Tibial artery (tissue), 4 donors: ENCODE data around the gene ABCC8.

Experiments
- DNase-seq, 2 donors: peaks; one replicate each; pipeline ENCODE4 v3.0.0-alpha.2; 2019
- H3K27ac ChIP-seq, 2 donors: fragments of 200-600 bp; sonication (generic) in 1 of 2; 1 replicate in 1 of 2; 2 replicates in 1 of 2; pipeline ENCODE4 v1.5.1; 2018 to 2019; ENCODE audit warnings: mild to moderate bottlenecking in 1 of 2
- H3K27me3 ChIP-seq, 2 donors: fragments of 200-600 bp; sonication (generic) in 1 of 2; one replicate each; pipeline versions ENCODE4 v1.5.1 to v1.6.0; 2016 to 2019
- H3K36me3 ChIP-seq, 3 donors: fragments of 200-600 bp; sonication (generic) in 2 of 3; one replicate each; pipeline ENCODE4 v1.5.1; 2016 to 2019; ENCODE audit warnings: mild to moderate bottlenecking in 2 of 3
- H3K4me1 ChIP-seq, 4 donors: fragments of 200-600 bp; sonication (generic) in 2 of 4; 1 replicate in 3 of 4; 2 replicates in 1 of 4; pipeline ENCODE4 v1.5.1; 2016 to 2019
- H3K4me3 ChIP-seq, 2 donors: fragments of 200-600 bp; sonication (generic) in 1 of 2; 1 replicate in 1 of 2; 2 replicates in 1 of 2; pipeline ENCODE4 v1.5.1; 2018 to 2019; ENCODE audit warnings: mild to moderate bottlenecking in 2 of 2
- H3K9me3 ChIP-seq, 3 donors: fragments of 200-600 bp; sonication (generic) in 1 of 3; one replicate each; pipeline ENCODE4 v1.5.1; 2016 to 2019
- CTCF ChIP-seq, 2 experiments: fragments of 200-600 bp in 1 of 2; fragments of 450-650 bp in 1 of 2; IDR thresholded peaks; one replicate each; pipeline ENCODE4 v1.5.1; 2017 to 2019; ENCODE audit warnings: antibody characterized with exemption in 2 of 2, mild to moderate bottlenecking in 1 of 2, moderate library complexity in 1 of 2
- intact Hi-C: fragments of 100-400 bp; cut with DNase I; formaldehyde crosslinking; loops from one replicate; pipeline ENCODE4 v1.15.0; 2023; ENCODE audit warnings: low total_unique reads

Gene ABCC8

DNA sequence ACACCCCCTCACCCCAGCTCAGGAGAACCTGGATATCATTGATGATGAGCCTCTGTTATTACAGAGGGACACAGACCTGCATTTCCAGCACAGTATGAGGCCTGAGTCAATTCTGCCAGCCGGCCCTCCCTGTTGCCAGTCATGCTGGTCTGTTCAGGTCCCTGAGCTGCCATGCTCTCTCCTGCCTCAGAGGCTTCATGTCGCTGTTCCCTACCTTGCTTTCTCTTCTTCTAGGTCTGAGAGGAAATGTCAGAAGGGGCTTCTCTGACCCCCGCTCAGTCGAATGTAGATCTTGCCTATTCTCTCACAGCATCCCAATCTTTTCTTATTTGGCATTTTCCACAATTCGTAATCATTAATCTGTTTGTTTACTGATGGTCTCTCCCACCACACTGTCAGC lies 21.8 kb upstream of the ABCC8 start:
- intact Hi-C loops = loop anchor here (5.0 kb wide), 2 partner anchors 266 to 1744 kb away; partner anchors contain the start of gene E2F8
- no peak for DNase-seq
- H3K27ac ChIP-seq = no peak overlapping the region

GRCh38 chr11:17498058-17498457 lies 21.4 kb upstream of the ABCC8 start:
- Histone ChIP-seq H3K27ac (no peak overlapping the region), H3K4me1 (no peaks in the 10 kb centered on the region), H3K36me3 (no peaks in the 10 kb centered on the region), H3K4me3 (no peak overlapping the region), H3K9me3 (no peaks in the 10 kb centered on the region), H3K27me3 (peaks cover 0 to 1% of the 10 kb centered on the region in 2 donors)
- no peak for DNase-seq
- TF ChIP-seq CTCF (IDR thresholded peaks at IDR 0.05) = no peak
- intact Hi-C loops = loop anchor here (5.0 kb wide), 2 partner anchors 266 to 1744 kb away; partner anchors contain the start of gene E2F8

More for the DNA sequence above, 21.8 kb upstream of the ABCC8 start:
- Histone ChIP-seq H3K9me3 (no peaks in the 10 kb centered on the region), H3K27me3 (no peaks in the 10 kb centered on the region), H3K36me3 (no peaks in the 10 kb centered on the region), H3K4me1 (no peaks in the 10 kb centered on the region), H3K4me3 (no peak overlapping the region)
- no peak for TF ChIP-seq CTCF (IDR thresholded peaks at IDR 0.05)

DNA sequence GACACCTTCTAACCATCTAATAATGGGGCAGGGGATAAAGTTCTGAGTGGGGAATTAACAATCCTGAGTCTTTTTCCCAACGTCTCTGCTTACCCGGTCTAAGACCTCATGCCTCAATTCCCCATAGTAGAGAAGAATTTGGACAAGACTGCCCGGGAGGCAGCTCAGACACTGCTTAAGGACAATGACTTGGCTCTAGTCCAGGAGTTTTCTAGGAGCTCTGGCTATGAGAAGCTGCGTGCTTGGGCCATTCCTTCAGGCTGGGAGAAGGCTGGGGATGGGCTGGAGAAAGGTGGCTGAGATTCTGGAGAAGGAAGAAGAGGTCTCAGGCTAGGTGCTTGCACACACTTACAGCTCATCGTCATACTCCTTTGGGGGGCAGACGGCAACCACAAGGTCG lies 19.8 kb upstream of the ABCC8 start:
- no peaks in the 10 kb centered on the region for H3K36me3 ChIP-seq
- intact Hi-C loops = loop anchor here (5.0 kb wide), 2 partner anchors 264 to 1746 kb away; partner anchors contain the start of gene E2F8
- H3K4me3 ChIP-seq = no peak overlapping the region
- no peaks in the 10 kb centered on the region for H3K9me3 ChIP-seq
- peaks cover 0 to 8% of the 10 kb centered on the region in 2 donors for H3K27me3 ChIP-seq
- H3K27ac ChIP-seq = no peak overlapping the region
- no peaks in the 10 kb centered on the region for H3K4me1 ChIP-seq
- DNase-seq = no peak
- TF ChIP-seq CTCF (IDR thresholded peaks at IDR 0.05) = no peak

- H3K36me3 ChIP-seq = no peaks in the 10 kb centered on the region
- H3K4me1 ChIP-seq = no peaks in the 10 kb centered on the region
- no peak overlapping the region for H3K4me3 ChIP-seq
- peaks cover 0 to 18% of the 10 kb centered on the region in 2 donors for H3K27me3 ChIP-seq
- no peak for DNase-seq
- intact Hi-C loops = no loop called here
- TF ChIP-seq CTCF (IDR thresholded peaks at IDR 0.05) = no peak
- H3K9me3 ChIP-seq = no peaks in the 10 kb centered on the region
- no peak overlapping the region for H3K27ac ChIP-seq
These were observed 17.4 kb upstream of the ABCC8 start for GRCh38 chr11:17494019-17494418.

DNA sequence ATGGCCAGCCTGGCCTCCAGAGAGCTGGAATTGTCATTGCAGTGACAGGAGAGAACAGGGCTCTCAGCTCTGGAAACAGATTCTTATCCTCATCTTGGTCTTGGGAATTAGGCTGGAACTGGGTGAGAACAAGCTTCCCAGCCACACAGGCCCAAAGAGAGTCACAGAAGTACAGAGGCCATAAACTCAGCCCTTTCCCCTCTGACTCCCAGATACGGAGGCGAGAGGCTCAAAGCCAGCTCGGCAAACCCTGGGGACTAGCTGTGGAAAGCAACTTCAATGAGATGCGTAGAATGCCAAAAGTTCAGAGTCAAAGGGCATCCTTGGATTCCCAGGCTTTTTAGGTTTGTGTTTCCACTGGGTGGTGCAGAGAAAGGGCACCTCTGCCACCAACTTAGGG lies 14.3 kb upstream of the ABCC8 start:
- intact Hi-C loops = no loop called here
- no peak for TF ChIP-seq CTCF (IDR thresholded peaks at IDR 0.05)
- Histone ChIP-seq H3K27ac (no peak overlapping the region), H3K9me3 (no peaks in the 10 kb centered on the region), H3K36me3 (no peaks in the 10 kb centered on the region), H3K4me3 (no peak overlapping the region), H3K4me1 (no peaks in the 10 kb centered on the region), H3K27me3 (peaks cover 0 to 23% of the 10 kb centered on the region in 2 donors)
- no peak for DNase-seq

GRCh38 chr11:17490232-17490631 lies 13.6 kb upstream of the ABCC8 start:
- Histone ChIP-seq H3K27me3 (peaks cover 0 to 23% of the 10 kb centered on the region in 2 donors), H3K36me3 (no peaks in the 10 kb centered on the region), H3K4me1 (no peaks in the 10 kb centered on the region), H3K27ac (no peak overlapping the region), H3K4me3 (no peak overlapping the region), H3K9me3 (no peaks in the 10 kb centered on the region)
- intact Hi-C loops = no loop called here
- DNase-seq = no peak
- no peak for TF ChIP-seq CTCF (IDR thresholded peaks at IDR 0.05)
